Stimulated activated CD8-positive, alpha-beta memory T cell treated with anti-CD3 and anti-CD28 coated beads, Interleukin-12 subunit alpha, Interleukin-12 subunit beta, amount 100 ng/mL, for 24 hours (primary cell): ENCODE data around the gene ICAM4.
"Not testable (repeated sequence)": the region's sequence is repeated elsewhere in the genome, so short reads cannot be mapped to it uniquely, and the experiment has no call there.

Experiments
- DNase-seq: peaks from one replicate; pipeline ENCODE4 v3.0.0-alpha.2; 2020; ENCODE audit errors: extremely low read depth

Gene ICAM4

GRCh38 chr19:10318807-10319682 is 32.3 kb downstream of the ICAM4 start:
- DNase-seq, result no peak

- DNase-seq, result no peak
Measured at GRCh38 chr19:10320602-10321416, 34.1 kb downstream of the ICAM4 start.

- no peak for DNase-seq
Measured at GRCh38 chr19:10321417-10321797, 34.7 kb downstream of the ICAM4 start.

GRCh38 chr19:10321874-10322835 is 35.4 kb downstream of the ICAM4 start:
- no peak for DNase-seq

GRCh38 chr19:10325732-10326131 is 39.0 kb downstream of the ICAM4 start:
- DNase-seq, result no peak

GRCh38 chr19:10327793-10328192 is 41.0 kb downstream of the ICAM4 start:
- no peak for DNase-seq

- DNase-seq, result no peak
Measured at GRCh38 chr19:10328558-10329429, 42.0 kb downstream of the ICAM4 start.

- DNase-seq, result no peak
Measured at GRCh38 chr19:10329555-10329954, 42.8 kb downstream of the ICAM4 start.

- DNase-seq, result no peak
Measured at GRCh38 chr19:10332158-10332964, 45.6 kb downstream of the ICAM4 start.

- DNase-seq, result peak; percentile 96
Measured at GRCh38 chr19:10332965-10333757, 46.4 kb downstream of the ICAM4 start, which contains the start of gene RAVER1. Gene RAVER1, minus strand, starts transcription at chr19:10333529. Its CDS starts 22 bp downstream, at chr19:10333507.

GRCh38 chr19:10333758-10334587 is 47.2 kb downstream of the ICAM4 start:
- DNase-seq, result no peak

GRCh38 chr19:10334588-10335351 is 48.0 kb downstream of the ICAM4 start:
- no peak for DNase-seq

- DNase-seq, result no peak
Measured at GRCh38 chr19:10335352-10335985, 48.7 kb downstream of the ICAM4 start.

- not testable (repeated sequence) for DNase-seq
Measured at GRCh38 chr19:10336725-10337124, 50.0 kb downstream of the ICAM4 start.
